CD4-positive, alpha-beta T cell (primary cell): ENCODE data around the gene MAD2L2. TPM values are rescaled to one million over a fixed set of nuclear protein-coding genes. Genes with fewer than 3 reads are reported as not detected.

Experiments
- ATAC-seq: fragments of 200-7000 bp; cut with Tn5 transposase; one replicate; pipeline ENCODE4 v1.10.0; 2022; ENCODE audit warnings: mild to moderate bottlenecking; ENCODE audit not compliant: poor library complexity
- CTCF ChIA-PET: fragments of 350-600 bp; sonication (Branson Sonifier 250); formaldehyde crosslinking; loops from one replicate; lab custom pipeline; 2021; ENCODE audit warnings: antibody characterized with exemption, inconsistent platforms; lab: Charles Lee
- POLR2A ChIA-PET: fragments of 350-600 bp; sonication (Branson Sonifier 250); formaldehyde crosslinking; loops from one replicate; lab custom pipeline; 2021; ENCODE audit warnings: antibody characterized with exemption, inconsistent platforms; lab: Charles Lee
- DNase-seq, 14 experiments: peaks; one replicate each; pipeline ENCODE4 v3.0.0-alpha.2; 2013 to 2020; ENCODE audit warnings: mixed read lengths in 2 of 14
- H3K27ac ChIP-seq, 2 donors: one replicate each; pipeline versions ENCODE4 v1.5.1 to v1.7.0; 2013; ENCODE audit warnings: low read length in 2 of 2, low read depth in 1 of 2, mild to moderate bottlenecking in 1 of 2
- H3K27me3 ChIP-seq, 2 experiments: 1 replicate in 1 of 2; 2 replicates in 1 of 2; pipeline versions ENCODE4 v1.6.1 to v1.7.0; 2013; ENCODE audit warnings: low read length in 2 of 2, control low read depth in 1 of 2, mild to moderate bottlenecking in 1 of 2, moderate library complexity in 1 of 2; ENCODE audit not compliant: insufficient read depth in 2 of 2, control insufficient read depth in 1 of 2
- H3K36me3 ChIP-seq: one replicate; pipeline ENCODE4 v1.6.1; 2013; ENCODE audit warnings: low read length, control low read depth; ENCODE audit not compliant: insufficient read depth
- H3K4me1 ChIP-seq: one replicate; pipeline ENCODE4 v1.6.1; 2013; ENCODE audit warnings: low read length, control low read depth; ENCODE audit not compliant: insufficient read depth
- H3K4me3 ChIP-seq: one replicate; pipeline ENCODE4 v1.5.1; 2013; ENCODE audit warnings: mild to moderate bottlenecking, low read length, moderate library complexity
- H3K9me3 ChIP-seq, 2 experiments: 1 replicate in 1 of 2; 2 replicates in 1 of 2; pipeline versions ENCODE4 v1.6.1 to v1.7.0; 2013; ENCODE audit warnings: low read length in 2 of 2, mild to moderate bottlenecking in 2 of 2, control low read depth in 1 of 2, moderate library complexity in 1 of 2; ENCODE audit not compliant: control insufficient read depth in 1 of 2, insufficient read depth in 1 of 2
- H3K27ac Mint-ChIP-seq: one replicate; pipeline ENCODE4 v1.8.0; 2020; ENCODE audit warnings: mixed read lengths
- H3K27me3 Mint-ChIP-seq: one replicate; pipeline ENCODE4 v1.8.0; 2021; ENCODE audit warnings: mixed read lengths
- H3K36me3 Mint-ChIP-seq: one replicate; pipeline ENCODE4 v1.8.0; 2021; ENCODE audit warnings: low read depth, mixed read lengths
- H3K4me1 Mint-ChIP-seq: one replicate; pipeline ENCODE4 v1.8.0; 2021; ENCODE audit warnings: low read depth, mixed read lengths
- H3K4me3 Mint-ChIP-seq: one replicate; pipeline ENCODE4 v1.8.0; 2020; ENCODE audit warnings: mild to moderate bottlenecking, mixed read lengths
- H3K9me3 Mint-ChIP-seq: one replicate; pipeline ENCODE4 v1.8.0; 2020; ENCODE audit warnings: mixed read lengths
- intact Hi-C, 2 experiments: fragments of 100-400 bp; cut with DNase I in 1 of 2; cut with micrococcal nuclease in 1 of 2; formaldehyde crosslinking; loops; one replicate each; pipeline versions ENCODE4 v1.15.1 to v1.9.0; 2023 to 2025; cut with DNase I, micrococcal nuclease
- total RNA-seq, 174 experiments: library from RNA in 2 of 174; stranded (reverse) in 2 of 174; gene quantifications; one replicate each; pipeline ENCODE4 v1.2.3 and lab custom pipeline; 2021 to 2026
- TF ChIP-seq, protein P1 (sequence below): fragments of 200-600 bp; IDR thresholded peaks from one replicate; pipeline ENCODE4 v1.8.0; 2022; ENCODE audit warnings: antibody characterized with exemption, mild to moderate bottlenecking

Gene MAD2L2
- total RNA-seq, 2 experiments from 2014 or later, result 24.6 to 28.3 TPM

DNA sequence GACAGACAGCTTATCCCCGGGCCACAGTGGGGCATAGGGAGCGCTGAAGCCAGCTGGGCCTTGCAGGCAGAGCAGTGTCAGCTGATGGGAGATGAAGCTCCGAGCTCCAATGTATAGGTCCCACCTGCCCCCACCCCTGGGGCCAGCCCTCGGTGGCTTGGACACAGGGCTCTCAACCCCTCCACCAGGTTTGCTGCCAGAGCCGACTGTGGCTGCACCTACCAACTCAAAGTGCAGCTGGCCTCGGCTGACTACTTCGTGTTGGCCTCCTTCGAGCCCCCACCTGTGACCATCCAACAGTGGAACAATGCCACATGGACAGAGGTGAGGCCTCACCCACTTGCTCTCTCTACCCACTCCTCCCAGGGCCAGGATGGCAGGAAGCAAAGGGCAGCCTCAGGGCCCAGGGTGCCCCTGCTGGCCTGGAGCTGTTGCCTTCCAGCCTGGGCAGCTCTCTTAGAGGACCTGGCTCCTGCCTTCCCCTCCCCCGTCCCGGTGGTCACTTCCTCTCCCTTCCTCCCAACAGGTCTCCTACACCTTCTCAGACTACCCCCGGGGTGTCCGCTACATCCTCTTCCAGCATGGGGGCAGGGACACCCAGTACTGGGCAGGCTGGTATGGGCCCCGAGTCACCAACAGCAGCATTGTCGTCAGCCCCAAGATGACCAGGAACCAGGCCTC is 7.7 kb downstream of the MAD2L2 start:
- no peaks in the 10 kb centered on the region for H3K9me3 Mint-ChIP-seq
- ATAC-seq (no peak), DNase-seq (no peak)
- H3K27me3 ChIP-seq, result no peaks in the 10 kb centered on the region
- no peak overlapping the region for H3K4me3 ChIP-seq
- H3K36me3 Mint-ChIP-seq, result peaks cover 27% of the 10 kb centered on the region
- intact Hi-C loops, result no loop called here
- H3K27ac Mint-ChIP-seq, result no peak overlapping the region
- no peaks in the 10 kb centered on the region for H3K4me1 Mint-ChIP-seq
- CTCF ChIA-PET, result interaction anchor here (0.7 to 1.4 kb wide), 2 partner anchors 9 to 13 kb away, joined by 4 to 5 read pairs; partner anchors contain the start of gene FBXO6
- H3K36me3 ChIP-seq, result peaks cover 44% of the 10 kb centered on the region
- TF ChIP-seq, protein P1, sequence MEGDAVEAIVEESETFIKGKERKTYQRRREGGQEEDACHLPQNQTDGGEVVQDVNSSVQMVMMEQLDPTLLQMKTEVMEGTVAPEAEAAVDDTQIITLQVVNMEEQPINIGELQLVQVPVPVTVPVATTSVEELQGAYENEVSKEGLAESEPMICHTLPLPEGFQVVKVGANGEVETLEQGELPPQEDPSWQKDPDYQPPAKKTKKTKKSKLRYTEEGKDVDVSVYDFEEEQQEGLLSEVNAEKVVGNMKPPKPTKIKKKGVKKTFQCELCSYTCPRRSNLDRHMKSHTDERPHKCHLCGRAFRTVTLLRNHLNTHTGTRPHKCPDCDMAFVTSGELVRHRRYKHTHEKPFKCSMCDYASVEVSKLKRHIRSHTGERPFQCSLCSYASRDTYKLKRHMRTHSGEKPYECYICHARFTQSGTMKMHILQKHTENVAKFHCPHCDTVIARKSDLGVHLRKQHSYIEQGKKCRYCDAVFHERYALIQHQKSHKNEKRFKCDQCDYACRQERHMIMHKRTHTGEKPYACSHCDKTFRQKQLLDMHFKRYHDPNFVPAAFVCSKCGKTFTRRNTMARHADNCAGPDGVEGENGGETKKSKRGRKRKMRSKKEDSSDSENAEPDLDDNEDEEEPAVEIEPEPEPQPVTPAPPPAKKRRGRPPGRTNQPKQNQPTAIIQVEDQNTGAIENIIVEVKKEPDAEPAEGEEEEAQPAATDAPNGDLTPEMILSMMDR, result no peak
- H3K9me3 ChIP-seq, result no peaks in the 10 kb centered on the region
- POLR2A ChIA-PET, result interaction anchor here (1.1 to 1.3 kb wide), 2 partner anchors 10 to 14 kb away, joined by 4 read pairs; partner anchors contain the start of gene FBXO6
- H3K4me3 Mint-ChIP-seq, result no peak overlapping the region
- H3K4me1 ChIP-seq, result no peaks in the 10 kb centered on the region
- no peak overlapping the region for H3K27ac ChIP-seq
- H3K27me3 Mint-ChIP-seq, result no peaks in the 10 kb centered on the region

DNA sequence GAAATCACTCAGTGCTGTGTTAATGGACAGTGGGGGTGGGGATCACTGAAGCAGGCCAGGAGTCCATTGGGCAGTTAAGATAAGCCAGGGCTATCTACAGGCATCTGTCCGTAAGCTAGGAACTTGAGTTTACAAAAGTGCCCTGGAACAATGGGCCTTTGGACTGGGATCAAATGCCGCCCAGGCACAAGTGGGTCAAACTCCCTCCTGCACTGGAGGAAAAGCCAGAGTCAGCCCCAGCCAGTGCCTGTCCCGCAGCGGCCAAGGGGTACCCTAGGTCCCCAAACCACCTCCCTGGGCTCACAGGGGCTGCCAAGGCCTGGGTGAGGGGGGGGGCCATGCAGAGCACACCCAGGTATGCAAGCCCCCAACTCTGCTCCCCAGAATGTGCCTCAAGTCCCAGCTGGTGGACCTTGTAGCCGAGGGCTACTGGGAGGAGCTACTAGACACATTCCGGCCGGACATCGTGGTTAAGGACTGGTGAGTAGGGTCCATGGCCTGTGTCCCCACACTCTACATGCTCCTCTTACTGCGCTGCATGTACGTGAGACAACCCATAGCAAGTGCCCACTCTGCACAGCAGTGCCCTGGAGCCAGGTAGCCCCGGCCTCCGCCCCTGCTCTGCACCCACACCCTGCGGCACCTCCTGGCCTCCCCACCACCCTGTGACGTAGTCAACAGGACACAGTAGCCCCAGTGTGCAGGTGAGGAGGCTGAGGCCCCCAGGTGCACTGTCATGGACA is 9.2 kb downstream of the MAD2L2 start:
- H3K4me3 ChIP-seq, result no peak overlapping the region
- Mint-ChIP-seq H3K4me1 (no peaks in the 10 kb centered on the region), H3K4me3 (no peak overlapping the region), H3K27me3 (no peaks in the 10 kb centered on the region), H3K9me3 (no peaks in the 10 kb centered on the region), H3K27ac (no peak overlapping the region), H3K36me3 (peaks cover 27% of the 10 kb centered on the region)
- no peaks in the 10 kb centered on the region for H3K4me1 ChIP-seq
- intact Hi-C loops, result no loop called here
- ATAC-seq (no peak), DNase-seq (no peak)
- peaks cover 41% of the 10 kb centered on the region for H3K36me3 ChIP-seq
- no peaks in the 10 kb centered on the region for H3K9me3 ChIP-seq
- H3K27ac ChIP-seq, result no peak overlapping the region
- ChIA-PET CTCF (no interaction called here), POLR2A (no interaction called here)
- no peaks in the 10 kb centered on the region for H3K27me3 ChIP-seq
- TF ChIP-seq, protein P1, result no peak

DNA sequence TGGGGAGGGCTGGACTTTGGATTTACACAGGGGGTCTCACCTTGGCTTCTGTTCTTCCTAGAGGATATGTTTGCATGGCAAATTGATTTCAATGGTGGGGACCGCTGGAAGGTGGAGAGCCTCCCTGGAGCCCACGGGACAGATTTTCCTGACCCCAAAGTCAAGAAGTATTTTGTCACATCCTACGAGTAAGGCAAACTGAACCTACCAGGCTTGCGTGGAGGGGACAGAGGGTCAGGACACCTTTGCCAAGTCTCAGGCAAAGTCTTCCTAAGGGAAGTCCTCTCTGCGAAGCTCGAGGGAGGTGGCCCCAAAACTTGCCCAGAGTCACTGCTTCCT is 9.8 kb downstream of the MAD2L2 start:
- no peaks in the 10 kb centered on the region for H3K4me1 ChIP-seq
- H3K27ac Mint-ChIP-seq, result no peak overlapping the region
- intact Hi-C loops, result no loop called here
- no peak overlapping the region for H3K4me3 ChIP-seq
- CTCF ChIA-PET, result no interaction called here
- no peak overlapping the region for H3K27ac ChIP-seq
- DNase-seq (no peak), ATAC-seq (no peak)
- no peak overlapping the region for H3K4me3 Mint-ChIP-seq
- TF ChIP-seq, protein P1, result no peak
- H3K4me1 Mint-ChIP-seq, result no peaks in the 10 kb centered on the region
- peaks cover 27% of the 10 kb centered on the region for H3K36me3 Mint-ChIP-seq
- H3K36me3 ChIP-seq, result peaks cover 37% of the 10 kb centered on the region
- no peaks in the 10 kb centered on the region for H3K9me3 ChIP-seq
- H3K9me3 Mint-ChIP-seq, result no peaks in the 10 kb centered on the region
- no peaks in the 10 kb centered on the region for H3K27me3 Mint-ChIP-seq
- no peaks in the 10 kb centered on the region for H3K27me3 ChIP-seq
- POLR2A ChIA-PET, result no interaction called here
